GM18867 (cell line): Measurements from ENCODE around the gene ARHGEF40.
A peak's percentile ranks its signal among the peaks of the same experiment; 100 is the strongest.

Experiments
- ATAC-seq: cut with Tn5 transposase; IDR thresholded peaks from one replicate; pipeline ENCODE4 v1.9.1; 2021; ENCODE audit warnings: mild to moderate bottlenecking, moderate library complexity; ENCODE audit not compliant: unreplicated experiment

The ARHGEF40 gene

GRCh38 chr14:21096438-21096837 lies 26.3 kb downstream of the ARHGEF40 start:
- no peak for ATAC-seq

- no peak for ATAC-seq
These were observed 27.0 kb downstream of the ARHGEF40 start for GRCh38 chr14:21096978-21097635.

- ATAC-seq: no peak
These were observed 27.6 kb downstream of the ARHGEF40 start for GRCh38 chr14:21097636-21098075.

GRCh38 chr14:21098076-21098891 lies 28.2 kb downstream of the ARHGEF40 start, which contains the start of gene ZNF219:
TSS of gene ZNF219 (minus strand) at chr14:21098655. CDS start at chr14:21093591, 5,064 bp downstream.
- ATAC-seq: no peak

- ATAC-seq: no peak
These were observed 28.9 kb downstream of the ARHGEF40 start for GRCh38 chr14:21098892-21099595.

- ATAC-seq: no peak
These were observed 29.5 kb downstream of the ARHGEF40 start for GRCh38 chr14:21099596-21099985.

- ATAC-seq: no peak
These were observed 30.8 kb downstream of the ARHGEF40 start, which contains the start of gene TMEM253 for GRCh38 chr14:21100931-21101330. TSS of gene TMEM253 (plus strand) at chr14:21101066. CDS start at chr14:21101344, 278 bp downstream.

GRCh38 chr14:21101802-21102413 lies 31.8 kb downstream of the ARHGEF40 start:
- ATAC-seq: no peak

- no peak for ATAC-seq
These were observed 32.7 kb downstream of the ARHGEF40 start for GRCh38 chr14:21102521-21103410.

GRCh38 chr14:21103411-21103709 lies 33.3 kb downstream of the ARHGEF40 start:
- no peak for ATAC-seq

GRCh38 chr14:21103710-21104447 lies 33.8 kb downstream of the ARHGEF40 start:
- ATAC-seq: peak; percentile 92

- ATAC-seq: peak; percentile 31
These were observed 34.5 kb downstream of the ARHGEF40 start for GRCh38 chr14:21104448-21105060.

GRCh38 chr14:21105095-21105494 lies 35.0 kb downstream of the ARHGEF40 start:
- ATAC-seq: no peak

- ATAC-seq: no peak
These were observed 36.0 kb downstream of the ARHGEF40 start for GRCh38 chr14:21106176-21106497.

GRCh38 chr14:21106498-21107282 lies 36.6 kb downstream of the ARHGEF40 start:
- ATAC-seq: no peak

GRCh38 chr14:21107283-21107800 lies 37.2 kb downstream of the ARHGEF40 start:
- ATAC-seq: no peak

GRCh38 chr14:21108791-21109190 lies 38.7 kb downstream of the ARHGEF40 start:
- ATAC-seq: no peak
